GM21390 (cell line): ENCODE data around the gene OR52D1.

Source experiments
- ATAC-seq: cut with Tn5 transposase; IDR thresholded peaks from one replicate; pipeline ENCODE4 v1.9.1; 2021; ENCODE audit not compliant: unreplicated experiment

OR52D1 gene

GRCh38 chr11:5509803-5510202 lies 21.3 kb downstream of the OR52D1 start, which contains the start of gene UBQLN3:
UBQLN3 (minus strand) TSS chr11:5509957; CDS start chr11:5509558, 399 bp downstream.
- ATAC-seq: no peak

- no peak for ATAC-seq
Observed at GRCh38 chr11:5514841-5515240, 26.4 kb downstream of the OR52D1 start.

- no peak for ATAC-seq
Observed at GRCh38 chr11:5516599-5516998, 28.1 kb downstream of the OR52D1 start, which contains the start of gene UBQLNL. UBQLNL (minus strand) TSS chr11:5516699; CDS start chr11:5516441, 258 bp downstream.

- no peak for ATAC-seq
Observed at GRCh38 chr11:5521540-5521939, 33.1 kb downstream of the OR52D1 start.

GRCh38 chr11:5522308-5522707 lies 33.8 kb downstream of the OR52D1 start:
- no peak for ATAC-seq

GRCh38 chr11:5524756-5525155 lies 36.3 kb downstream of the OR52D1 start:
- ATAC-seq: no peak

- ATAC-seq: no peak
Observed at GRCh38 chr11:5527716-5528115, 39.2 kb downstream of the OR52D1 start.

- ATAC-seq: no peak
Observed at GRCh38 chr11:5528495-5528894, 40.0 kb downstream of the OR52D1 start.

- ATAC-seq: no peak
Observed at GRCh38 chr11:5531053-5531831, 42.8 kb downstream of the OR52D1 start.

- ATAC-seq: no peak
Observed at GRCh38 chr11:5534046-5534445, 45.6 kb downstream of the OR52D1 start.

- ATAC-seq: no peak
Observed at GRCh38 chr11:5536482-5536881, 48.0 kb downstream of the OR52D1 start.
